Fibroblast of villous mesenchyme (primary cell): ENCODE data around the gene CWH43. TPM values are rescaled to one million over a fixed set of nuclear protein-coding genes. Genes with fewer than 3 reads are reported as not detected.
"Not testable (repeated sequence)": the region's sequence is repeated elsewhere in the genome, so short reads cannot be mapped to it uniquely, and the experiment has no call there.

Experiments
- DNase-seq: peaks from one replicate; pipeline ENCODE4 v3.0.0-alpha.2; 2010; ENCODE audit warnings: low read depth
- H3K4me3 ChIP-seq: 2 replicates; pipeline ENCODE4 v1.5.1; 2011; ENCODE audit warnings: low read depth, mild to moderate bottlenecking, low read length
- small RNA-seq: library from RNA; depleted of rRNA; stranded (forward); fragments of <200 nt; gene quantifications from one replicate; pipeline ENCODE3, GENCODE V24; 2012
- total RNA-seq: library from RNA; depleted of rRNA; stranded (reverse); fragments of >200 nt; gene quantifications from 2 replicates; pipeline ENCODE4 v1.2.3, GENCODE V29; 2012

CWH43 gene
- total RNA-seq, 1 donor, result not detected

DNA sequence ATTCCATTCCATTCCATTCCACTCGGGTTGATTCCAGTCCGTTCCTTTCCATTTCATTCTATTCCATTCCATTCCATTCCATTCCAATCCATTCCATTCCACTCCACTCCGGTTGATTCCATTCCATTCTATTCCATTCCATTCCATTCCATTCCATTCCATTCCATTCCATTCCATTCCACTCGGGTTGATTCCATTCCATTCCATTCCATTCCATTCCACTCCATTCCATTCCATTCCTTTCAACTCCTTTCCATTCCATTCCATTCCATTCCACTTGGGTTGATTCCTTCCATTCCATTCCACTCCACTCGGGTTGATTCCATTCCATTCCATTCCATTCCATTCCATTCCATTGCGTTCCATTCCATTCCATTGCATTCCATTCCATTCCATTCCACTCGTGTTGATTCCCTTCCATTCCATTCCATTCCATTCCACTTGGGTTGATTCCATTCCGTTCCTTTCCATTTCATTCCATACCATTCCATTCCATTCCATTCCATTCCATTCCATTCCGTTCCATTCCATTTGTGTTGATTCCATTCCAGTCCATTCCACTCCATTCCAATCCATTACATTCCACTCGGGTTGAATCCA is 123.6 kb downstream of the CWH43 start:
- H3K4me3 ChIP-seq, DNase-seq: not testable (repeated sequence)

DNA sequence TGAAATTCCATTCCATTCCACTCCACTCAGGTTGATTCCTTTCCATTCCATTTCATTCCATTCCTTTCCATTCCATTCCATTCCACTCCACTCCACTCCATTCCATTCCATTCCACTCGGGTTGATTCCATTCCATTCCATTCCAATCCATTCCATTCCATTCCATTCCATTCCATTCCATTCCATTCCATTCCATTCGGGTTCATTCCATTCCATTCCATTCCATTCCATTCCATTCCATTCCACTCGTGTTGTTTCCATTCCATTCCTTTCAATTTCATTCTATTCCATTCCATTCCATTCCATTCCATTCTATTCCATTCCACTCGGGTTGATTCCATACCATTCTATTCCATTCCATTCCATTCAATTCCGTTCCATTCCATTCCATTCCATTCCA is 124.5 kb downstream of the CWH43 start:
- DNase-seq, H3K4me3 ChIP-seq: not testable (repeated sequence)

Small RNA genes lying within 50 kb of the gene (small RNA-seq; reads per million reads assigned to genes)
- not detected for gene AC020593.1

Other genes with a start within 250 kb of the CWH43 start
- 32.2 and 44.0 TPM in 2 replicates for gene FRYL, start 206.0 kb upstream of the CWH43 start, total RNA-seq
- 81.5 and 123 TPM in 2 replicates for gene OCIAD1, start 155.2 kb upstream of the CWH43 start, total RNA-seq
- gene OCIAD2, start 79.5 kb upstream of the CWH43 start, total RNA-seq, result 9.5 and 12.6 TPM in 2 replicates